Stimulated activated CD8-positive, alpha-beta memory T cell treated with anti-CD3 and anti-CD28 coated beads, Interleukin-4, amount 100 ng/mL, for 48 hours (primary cell): Measurements from ENCODE around the gene CCDC183.
"Not testable (repeated sequence)": the region's sequence is repeated elsewhere in the genome, so short reads cannot be mapped to it uniquely, and the experiment has no call there.

Experiments used
- DNase-seq: peaks from one replicate; pipeline ENCODE4 v3.0.0-alpha.2; 2020

Gene CCDC183

GRCh38 chr9:136785565-136786355, 10.4 kb upstream of the CCDC183 start:
- not testable (repeated sequence) for DNase-seq

- DNase-seq: no peak
Observed at GRCh38 chr9:136786451-136786850, 9.7 kb upstream of the CCDC183 start.

- not testable (repeated sequence) for DNase-seq
Observed at GRCh38 chr9:136786983-136787382, 9.2 kb upstream of the CCDC183 start.

- peak; percentile 81 for DNase-seq
Observed at GRCh38 chr9:136787690-136788400, 8.3 kb upstream of the CCDC183 start.

- DNase-seq: not testable (repeated sequence)
Observed at GRCh38 chr9:136788644-136789522, 7.3 kb upstream of the CCDC183 start.

- DNase-seq: no peak
Observed at GRCh38 chr9:136789523-136789937, 6.6 kb upstream of the CCDC183 start.

GRCh38 chr9:136790640-136791515, 5.3 kb upstream of the CCDC183 start, which contains the start of gene TMEM141:
TMEM141 (plus strand) TSS chr9:136791344; CDS start chr9:136791371, 27 bp downstream.
- DNase-seq: peak; percentile 100

GRCh38 chr9:136791516-136792276, 4.4 kb upstream of the CCDC183 start:
- peak; percentile 80 for DNase-seq

GRCh38 chr9:136792321-136793085, 3.6 kb upstream of the CCDC183 start:
- DNase-seq: no peak

GRCh38 chr9:136793086-136793946, 2.8 kb upstream of the CCDC183 start:
- no peak for DNase-seq

GRCh38 chr9:136794281-136794999, 1.7 kb upstream of the CCDC183 start:
- DNase-seq: no peak

GRCh38 chr9:136795000-136795348, 1.2 kb upstream of the CCDC183 start:
- DNase-seq: no peak

GRCh38 chr9:136796775-136797347, 723 bp downstream of the CCDC183 start:
- not testable (repeated sequence) for DNase-seq

GRCh38 chr9:136798708-136799078, 2.6 kb downstream of the CCDC183 start:
- DNase-seq: no peak

GRCh38 chr9:136799079-136799853, 3.1 kb downstream of the CCDC183 start:
- DNase-seq: no peak

- DNase-seq: peak; percentile 93
Observed at GRCh38 chr9:136799854-136800657, 3.9 kb downstream of the CCDC183 start.

GRCh38 chr9:136802321-136802720, 6.2 kb downstream of the CCDC183 start:
- DNase-seq: no peak
